Right lobe of liver (tissue), 4 donors: Measurements from ENCODE around the gene XRCC4.

Experiments used
- POLR2A ChIP-seq: fragments of 450-650 bp; IDR thresholded peaks from one replicate; pipeline ENCODE4 v1.6.1; 2017; ENCODE audit warnings: antibody characterized with exemption, mild to moderate bottlenecking
- TF ChIP-seq, protein P1 (sequence below), 4 donors: fragments of 200-600 bp in 3 of 4; fragments of 450-650 bp in 1 of 4; IDR thresholded peaks; one replicate each; pipeline versions ENCODE4 v1.5.1 to v1.8.0; 2016 to 2022; ENCODE audit warnings: antibody characterized with exemption in 4 of 4, mild to moderate bottlenecking in 2 of 4
- donor health status: DM: no; HTN: no; CAD: no.
- donor health status: DM: no; HTN: no; CAD: no.
- donor health status: DM: no; HTN: yes; CAD: no.

DNA sequence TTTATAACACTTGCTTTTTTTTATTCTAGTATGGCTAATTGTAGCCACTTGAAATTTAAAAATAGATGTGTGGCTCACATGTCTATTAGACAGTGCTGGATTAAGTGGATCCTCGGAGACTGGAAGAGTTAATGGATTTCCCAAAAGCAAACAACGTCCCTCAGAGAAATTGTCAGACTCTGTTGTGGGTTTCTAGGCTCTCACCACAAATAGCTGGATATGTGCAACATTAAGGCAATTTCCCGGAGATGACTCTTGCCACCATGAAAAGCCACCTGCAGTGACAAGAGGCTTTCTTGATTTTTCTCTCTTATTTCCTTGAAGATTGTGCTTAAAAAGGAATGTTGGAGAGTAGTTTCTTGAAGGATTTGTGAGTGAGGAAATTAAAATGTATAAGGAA is 43.3 kb upstream of the XRCC4 start:
- TF ChIP-seq, protein P1, sequence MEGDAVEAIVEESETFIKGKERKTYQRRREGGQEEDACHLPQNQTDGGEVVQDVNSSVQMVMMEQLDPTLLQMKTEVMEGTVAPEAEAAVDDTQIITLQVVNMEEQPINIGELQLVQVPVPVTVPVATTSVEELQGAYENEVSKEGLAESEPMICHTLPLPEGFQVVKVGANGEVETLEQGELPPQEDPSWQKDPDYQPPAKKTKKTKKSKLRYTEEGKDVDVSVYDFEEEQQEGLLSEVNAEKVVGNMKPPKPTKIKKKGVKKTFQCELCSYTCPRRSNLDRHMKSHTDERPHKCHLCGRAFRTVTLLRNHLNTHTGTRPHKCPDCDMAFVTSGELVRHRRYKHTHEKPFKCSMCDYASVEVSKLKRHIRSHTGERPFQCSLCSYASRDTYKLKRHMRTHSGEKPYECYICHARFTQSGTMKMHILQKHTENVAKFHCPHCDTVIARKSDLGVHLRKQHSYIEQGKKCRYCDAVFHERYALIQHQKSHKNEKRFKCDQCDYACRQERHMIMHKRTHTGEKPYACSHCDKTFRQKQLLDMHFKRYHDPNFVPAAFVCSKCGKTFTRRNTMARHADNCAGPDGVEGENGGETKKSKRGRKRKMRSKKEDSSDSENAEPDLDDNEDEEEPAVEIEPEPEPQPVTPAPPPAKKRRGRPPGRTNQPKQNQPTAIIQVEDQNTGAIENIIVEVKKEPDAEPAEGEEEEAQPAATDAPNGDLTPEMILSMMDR (IDR thresholded peaks at IDR 0.05), result no peak
- TF ChIP-seq POLR2A, result no peak
